Esophagus squamous epithelium (tissue), 4 donors: ENCODE results near the gene AGBL2.

Source experiments
- POLR2A ChIP-seq, 4 donors: fragments of 450-650 bp; IDR thresholded peaks; one replicate each; pipeline ENCODE4 v1.6.1; 2017; ENCODE audit warnings: antibody characterized with exemption in 4 of 4, mild to moderate bottlenecking in 4 of 4, moderate library complexity in 3 of 4
- TF ChIP-seq, protein P1 (sequence below), 6 experiments: fragments of 450-650 bp in 4 of 6; fragments of 200-600 bp in 2 of 6; sonication (generic) in 2 of 6; IDR thresholded peaks; one replicate each; pipeline ENCODE4 v1.5.1; 2016 to 2019; ENCODE audit warnings: antibody characterized with exemption in 6 of 6, mild to moderate bottlenecking in 4 of 6, moderate library complexity in 4 of 6

DNA sequence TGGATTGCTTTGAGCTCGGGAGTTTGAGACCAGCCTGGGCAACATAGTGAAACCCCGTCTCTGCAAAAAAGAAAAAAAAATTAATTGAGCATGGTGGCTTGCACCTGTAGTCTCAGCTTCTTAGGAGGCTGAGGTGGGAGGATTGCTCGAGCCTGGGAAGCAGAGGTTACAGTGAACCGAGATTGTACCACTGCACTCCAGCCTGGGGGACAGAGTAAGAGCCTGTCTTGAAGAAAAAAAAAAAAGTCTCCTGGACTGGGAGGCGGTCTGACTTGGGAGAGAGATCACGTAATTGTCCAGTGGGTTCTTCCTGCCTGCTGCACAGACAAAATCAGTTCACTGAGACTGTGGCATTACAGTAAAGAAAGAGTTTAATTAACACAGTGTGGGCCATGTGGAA, 69.7 kb downstream of the AGBL2 start:
- TF ChIP-seq, protein P1, sequence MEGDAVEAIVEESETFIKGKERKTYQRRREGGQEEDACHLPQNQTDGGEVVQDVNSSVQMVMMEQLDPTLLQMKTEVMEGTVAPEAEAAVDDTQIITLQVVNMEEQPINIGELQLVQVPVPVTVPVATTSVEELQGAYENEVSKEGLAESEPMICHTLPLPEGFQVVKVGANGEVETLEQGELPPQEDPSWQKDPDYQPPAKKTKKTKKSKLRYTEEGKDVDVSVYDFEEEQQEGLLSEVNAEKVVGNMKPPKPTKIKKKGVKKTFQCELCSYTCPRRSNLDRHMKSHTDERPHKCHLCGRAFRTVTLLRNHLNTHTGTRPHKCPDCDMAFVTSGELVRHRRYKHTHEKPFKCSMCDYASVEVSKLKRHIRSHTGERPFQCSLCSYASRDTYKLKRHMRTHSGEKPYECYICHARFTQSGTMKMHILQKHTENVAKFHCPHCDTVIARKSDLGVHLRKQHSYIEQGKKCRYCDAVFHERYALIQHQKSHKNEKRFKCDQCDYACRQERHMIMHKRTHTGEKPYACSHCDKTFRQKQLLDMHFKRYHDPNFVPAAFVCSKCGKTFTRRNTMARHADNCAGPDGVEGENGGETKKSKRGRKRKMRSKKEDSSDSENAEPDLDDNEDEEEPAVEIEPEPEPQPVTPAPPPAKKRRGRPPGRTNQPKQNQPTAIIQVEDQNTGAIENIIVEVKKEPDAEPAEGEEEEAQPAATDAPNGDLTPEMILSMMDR (IDR thresholded peaks at IDR 0.05) = no peak
- TF ChIP-seq POLR2A (IDR thresholded peaks at IDR 0.05) = no peak
